ENCODE data around the gene NYNRIN. TPM values are rescaled to one million over a fixed set of nuclear protein-coding genes. Genes with fewer than 3 reads are reported as not detected.

Gene NYNRIN
- total RNA-seq, 1 experiment from 2014 or later = 2.7 TPM

GRCh38 chr14:24372701-24373416 lies 25.9 kb upstream of the NYNRIN start:
- Histone ChIP-seq H3K4me1 (ENCODE audit: insufficient read depth, low read length) (peaks cover 4% of the 10 kb centered on the region; the same call in 1 of the 2 replicates), H3K9ac (ENCODE audit: low read length) (no peak overlapping the region), H3K27ac (ENCODE audit: low read length) (no peak overlapping the region), H2AFZ (ENCODE audit: low read length) (no peak overlapping the region), H3K27me3 (ENCODE audit: low read length) (no peaks in the 10 kb centered on the region), H4K20me1 (ENCODE audit: low read length) (no peaks in the 10 kb centered on the region), H3F3A (ENCODE audit: low read length, unreplicated experiment) (no peaks in the 10 kb centered on the region), H3K4me2 (ENCODE audit: low read length) (no peak overlapping the region), H3K9me2 (replicated peaks; ENCODE audit: low read length) (no peaks in the 10 kb centered on the region), H3K79me2 (ENCODE audit: low read length) (no peaks in the 10 kb centered on the region), H3K36me3 (ENCODE audit: low read depth, low read length) (no peaks in the 10 kb centered on the region), H3K9me3 (ENCODE audit: low read length) (no peaks in the 10 kb centered on the region), H3K4me3 (ENCODE audit: low read length) (no peak overlapping the region)
- DNase-seq = no peak
- ChIA-PET POLR2A (ENCODE audit: unreplicated experiment) (interaction anchor here (0.6 kb wide), 1 partner anchor 130 kb away, joined by 6 read pairs; the partner anchor contains the start of gene TINF2), CTCF (no interaction called here)
- BruUV-seq (replicated peaks) = no TSS peak
- TF ChIP-seq EZH2phosphoT487 (IDR thresholded peaks at IDR 0.05; ENCODE audit: borderline replicate concordance, low read length) (no peak), EZH2 (IDR thresholded peaks at IDR 0.05; ENCODE audit: low read length, unreplicated experiment) (no peak), CTCF (conservative IDR thresholded peaks at IDR 0.05; ENCODE audit: low read depth, low read length) (no peak)
- intact Hi-C loops (cut with micrococcal nuclease) = no loop called here
- no peak for ATAC-seq

- ATAC-seq (no peak), DNase-seq (no peak)
- Histone ChIP-seq H3K79me2 (ENCODE audit: low read length) (no peaks in the 10 kb centered on the region), H3F3A (ENCODE audit: low read length, unreplicated experiment) (no peaks in the 10 kb centered on the region), H4K20me1 (ENCODE audit: low read length) (no peaks in the 10 kb centered on the region), H3K9ac (ENCODE audit: low read length) (no peak overlapping the region), H3K9me2 (replicated peaks; ENCODE audit: low read length) (no peaks in the 10 kb centered on the region), H3K27ac (ENCODE audit: low read length) (no peak overlapping the region), H2AFZ (ENCODE audit: low read length) (no peak overlapping the region), H3K4me2 (ENCODE audit: low read length) (no peak overlapping the region), H3K36me3 (ENCODE audit: low read depth, low read length) (no peaks in the 10 kb centered on the region), H3K4me1 (ENCODE audit: insufficient read depth, low read length) (no peaks in the 10 kb centered on the region), H3K4me3 (ENCODE audit: low read length) (no peak overlapping the region), H3K9me3 (ENCODE audit: low read length) (no peaks in the 10 kb centered on the region), H3K27me3 (ENCODE audit: low read length) (no peaks in the 10 kb centered on the region)
- ChIA-PET POLR2A (ENCODE audit: unreplicated experiment) (no interaction called here), CTCF (no interaction called here)
- intact Hi-C loops (cut with micrococcal nuclease) = no loop called here
- TF ChIP-seq CTCF (conservative IDR thresholded peaks at IDR 0.05; ENCODE audit: low read depth, low read length) (no peak), EZH2 (IDR thresholded peaks at IDR 0.05; ENCODE audit: low read length, unreplicated experiment) (no peak), EZH2phosphoT487 (IDR thresholded peaks at IDR 0.05; ENCODE audit: borderline replicate concordance, low read length) (no peak)
- BruUV-seq (replicated peaks) = no TSS peak
Measured at GRCh38 chr14:24376448-24377070, 22.2 kb upstream of the NYNRIN start.

GRCh38 chr14:24377126-24377525 lies 21.7 kb upstream of the NYNRIN start:
- ChIA-PET CTCF (no interaction called here), POLR2A (ENCODE audit: unreplicated experiment) (no interaction called here)
- Histone ChIP-seq H3K79me2 (ENCODE audit: low read length) (no peaks in the 10 kb centered on the region), H3K27ac (ENCODE audit: low read length) (no peak overlapping the region), H2AFZ (ENCODE audit: low read length) (no peak overlapping the region), H3K36me3 (ENCODE audit: low read depth, low read length) (no peaks in the 10 kb centered on the region), H3K9me3 (ENCODE audit: low read length) (no peaks in the 10 kb centered on the region), H4K20me1 (ENCODE audit: low read length) (no peaks in the 10 kb centered on the region), H3K9me2 (replicated peaks; ENCODE audit: low read length) (no peaks in the 10 kb centered on the region), H3K9ac (ENCODE audit: low read length) (no peak overlapping the region), H3K4me2 (ENCODE audit: low read length) (no peak overlapping the region), H3K4me1 (ENCODE audit: insufficient read depth, low read length) (no peaks in the 10 kb centered on the region), H3K27me3 (ENCODE audit: low read length) (no peaks in the 10 kb centered on the region), H3K4me3 (ENCODE audit: low read length) (no peak overlapping the region), H3F3A (ENCODE audit: low read length, unreplicated experiment) (no peaks in the 10 kb centered on the region)
- no TSS peak for BruUV-seq (replicated peaks)
- no peak for DNase-seq
- ATAC-seq = no peak
- TF ChIP-seq EZH2phosphoT487 (IDR thresholded peaks at IDR 0.05; ENCODE audit: borderline replicate concordance, low read length) (no peak), EZH2 (IDR thresholded peaks at IDR 0.05; ENCODE audit: low read length, unreplicated experiment) (no peak), CTCF (conservative IDR thresholded peaks at IDR 0.05; ENCODE audit: low read depth, low read length) (no peak)
- intact Hi-C loops (cut with micrococcal nuclease) = no loop called here

All from PC-3 (cell line).